ENCODE results near the gene ARMC12. TPM values are rescaled to one million over a fixed set of nuclear protein-coding genes. Genes with fewer than 3 reads are reported as not detected.
A peak's percentile ranks its signal among the peaks of the same experiment; 100 is the strongest.

ARMC12 gene
- total and polyA plus RNA-seq, 2 of the 13 experiments (the other 11 are each of a cell fraction or from before 2014, with no cell fraction given) = 1.3 TPM; not detected in 1

DNA sequence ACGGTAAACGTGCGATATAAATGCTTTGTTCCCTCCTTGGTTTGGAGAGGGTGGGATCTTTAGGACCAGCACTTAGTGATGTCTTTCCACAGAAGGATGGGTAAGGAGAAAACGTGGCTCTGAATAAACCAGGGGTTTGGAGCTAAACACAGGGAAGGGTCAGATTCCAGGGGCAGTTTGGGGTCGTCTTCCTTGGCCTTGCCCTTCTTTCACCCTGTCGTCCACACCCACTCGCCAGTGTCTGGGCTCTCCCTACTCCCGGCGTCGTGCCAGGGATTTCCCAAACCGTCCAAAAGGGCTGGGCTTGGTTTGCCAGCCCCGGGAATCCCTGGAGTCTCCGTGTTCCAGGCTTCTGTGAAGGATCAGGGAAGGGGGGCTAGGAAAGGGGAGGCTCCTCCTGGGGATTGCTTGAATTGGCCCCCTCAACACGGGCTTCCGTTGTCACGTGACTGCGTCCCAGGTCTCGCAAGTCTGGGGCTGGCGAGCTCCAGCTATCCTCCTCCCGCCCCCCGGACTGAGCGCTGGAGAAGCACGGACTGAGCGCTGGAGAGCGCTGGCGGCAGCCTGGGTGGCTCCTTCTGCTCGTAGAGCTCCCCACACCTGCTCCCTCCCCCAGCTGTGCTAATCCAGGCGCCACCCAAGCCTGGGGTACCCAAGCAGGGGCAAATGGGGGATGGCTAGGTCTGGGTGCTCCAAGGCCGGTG is 9.4 kb upstream of the ARMC12 start:
- 2% methylated on average over 17 of the region's 29 CpGs for WGBS (ENCODE audit: low lambda C conversion rate)
- intact Hi-C loops (cut with micrococcal nuclease; ENCODE audit: unreplicated experiment) = no loop called here
- Histone ChIP-seq H4K20me1 (ENCODE audit: insufficient read depth, low read length) (no peaks in the 10 kb centered on the region), H2AFZ (ENCODE audit: low read length) (peak overlapping the region; percentile 49), H3K79me2 (ENCODE audit: insufficient read depth, low read length) (no peaks in the 10 kb centered on the region), H3K4me1 (ENCODE audit: insufficient read depth, low read length) (peaks cover 83% of the 10 kb centered on the region), H3K9ac (ENCODE audit: insufficient read depth, low read depth, low read length) (peak overlapping the region; percentile 66), H3K27me3 (ENCODE audit: control insufficient read depth in 1 of 2, insufficient read depth in 2 of 2, low read length in 2 of 2) (no peaks in the 10 kb centered on the region; a peak in 1 of 5 replicates), H3K4me2 (ENCODE audit: low read depth, low read length) (peak overlapping the region; percentile 100), H3K27ac (ENCODE audit: extremely low read length, insufficient read depth, low read length) (peak overlapping the region; percentile 53), H3K9me3 (ENCODE audit: low read length) (no peaks in the 10 kb centered on the region), H3K36me3 (replicated peaks in 1 of 2; ENCODE audit: control insufficient read depth in 1 of 2, insufficient read depth in 2 of 2, low read length in 2 of 2) (no peaks in the 10 kb centered on the region), H3K4me3 (replicated peaks in 1 of 3; ENCODE audit: insufficient read depth in 1 of 3, low read depth in 2 of 3, low read length in 3 of 3) (peak overlapping the region; percentile 61 to 88 (median 63))
- no peak for FAIRE-seq
- peak; percentile 43 for ATAC-seq
- ChIA-PET POLR2A (interaction anchor here (0.7 to 3.4 kb wide), 4 partner anchors 9 to 125 kb away, joined by 4 to 16 read pairs (median 10); partner anchors contain the start of gene ARMC12), CTCF (ENCODE audit: low intra/inter-chr PET ratio, low total read pairs) (no interaction called here)
- in situ Hi-C loops (cut with HindIII; ENCODE audit: extremely low pct_ligation_motif_present, low pct_unique_long_range_greater_than_20kb) = loop anchor here (5.0 kb wide), 1 partner anchor 40 kb away; the partner anchor contains the start of gene FKBP5
- BruUV-seq (replicated peaks) = no TSS peak
- DNase-seq (ENCODE audit: low spot score) = peak; percentile 65
- TF ChIP-seq, protein P1, sequence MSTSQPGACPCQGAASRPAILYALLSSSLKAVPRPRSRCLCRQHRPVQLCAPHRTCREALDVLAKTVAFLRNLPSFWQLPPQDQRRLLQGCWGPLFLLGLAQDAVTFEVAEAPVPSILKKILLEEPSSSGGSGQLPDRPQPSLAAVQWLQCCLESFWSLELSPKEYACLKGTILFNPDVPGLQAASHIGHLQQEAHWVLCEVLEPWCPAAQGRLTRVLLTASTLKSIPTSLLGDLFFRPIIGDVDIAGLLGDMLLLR (CRISPR knock-in tag; IDR thresholded peaks at IDR 0.05) = no peak
- TF ChIP-seq, protein P2, sequence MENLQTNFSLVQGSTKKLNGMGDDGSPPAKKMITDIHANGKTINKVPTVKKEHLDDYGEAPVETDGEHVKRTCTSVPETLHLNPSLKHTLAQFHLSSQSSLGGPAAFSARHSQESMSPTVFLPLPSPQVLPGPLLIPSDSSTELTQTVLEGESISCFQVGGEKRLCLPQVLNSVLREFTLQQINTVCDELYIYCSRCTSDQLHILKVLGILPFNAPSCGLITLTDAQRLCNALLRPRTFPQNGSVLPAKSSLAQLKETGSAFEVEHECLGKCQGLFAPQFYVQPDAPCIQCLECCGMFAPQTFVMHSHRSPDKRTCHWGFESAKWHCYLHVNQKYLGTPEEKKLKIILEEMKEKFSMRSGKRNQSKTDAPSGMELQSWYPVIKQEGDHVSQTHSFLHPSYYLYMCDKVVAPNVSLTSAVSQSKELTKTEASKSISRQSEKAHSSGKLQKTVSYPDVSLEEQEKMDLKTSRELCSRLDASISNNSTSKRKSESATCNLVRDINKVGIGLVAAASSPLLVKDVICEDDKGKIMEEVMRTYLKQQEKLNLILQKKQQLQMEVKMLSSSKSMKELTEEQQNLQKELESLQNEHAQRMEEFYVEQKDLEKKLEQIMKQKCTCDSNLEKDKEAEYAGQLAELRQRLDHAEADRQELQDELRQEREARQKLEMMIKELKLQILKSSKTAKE (CRISPR knock-in tag; IDR thresholded peaks at IDR 0.05; ENCODE audit: borderline replicate concordance) = no peak
- TF ChIP-seq SP1 (IDR thresholded peaks at IDR 0.05) = no peak
- TF ChIP-seq SP1 (CRISPR knock-in tag; IDR thresholded peaks at IDR 0.05) = no peak
- TF ChIP-seq ZNF883 (CRISPR knock-in tag; IDR thresholded peaks at IDR 0.05; ENCODE audit: not compliant biosample characterization) = peak; percentile 71
- TF ChIP-seq ZNF292 (CRISPR knock-in tag; IDR thresholded peaks at IDR 0.05; ENCODE audit: borderline replicate concordance, low read depth) = peak; percentile 80; the same call in 1 of the 2 replicates
- peak in 1 of 2 experiments; percentile 46; a peak in 1 of 4 replicates for TF ChIP-seq KLF16 (CRISPR knock-in tag; IDR thresholded peaks at IDR 0.05)
- peak; percentile 77 for TF ChIP-seq KDM5B (CRISPR knock-in tag; IDR thresholded peaks at IDR 0.05; ENCODE audit: borderline replicate concordance)
- no peak; the same call in 1 of the 2 replicates for TF ChIP-seq ZC3H4 (CRISPR knock-in tag; IDR thresholded peaks at IDR 0.05; ENCODE audit: borderline replicate concordance)
- 0 out of 2 replicates have a peak, but pooled peaks have one; percentile 58 for TF ChIP-seq ARNTL (CRISPR knock-in tag; IDR thresholded peaks at IDR 0.05)
- no peak for TF ChIP-seq ZIK1 (CRISPR knock-in tag; IDR thresholded peaks at IDR 0.05; ENCODE audit: borderline replicate concordance, low read depth)
- peak; percentile 6; the same call in 1 of the 2 replicates for TF ChIP-seq ZNF768 (CRISPR knock-in tag; IDR thresholded peaks at IDR 0.05)
- 0 out of 2 replicates have a peak, but pooled peaks have one; percentile 6 for TF ChIP-seq NAIF1 (CRISPR knock-in tag; IDR thresholded peaks at IDR 0.05; ENCODE audit: borderline replicate concordance)
- no peak for TF ChIP-seq ZSCAN25 (CRISPR knock-in tag; IDR thresholded peaks at IDR 0.05)
- TF ChIP-seq PCBP1 (IDR thresholded peaks at IDR 0.05; ENCODE audit: borderline replicate concordance, low read depth, low read length) = 0 out of 2 replicates have a peak, but pooled peaks have one; percentile 62
- peak; percentile 79 for TF ChIP-seq ZNF761 (CRISPR knock-in tag; conservative IDR thresholded peaks at IDR 0.05)
- 0 out of 2 replicates have a peak, but pooled peaks have one; percentile 51 for TF ChIP-seq RNF2 (conservative IDR thresholded peaks at IDR 0.05; ENCODE audit: low read depth)
- TF ChIP-seq NFKB2 (CRISPR knock-in tag; IDR thresholded peaks at IDR 0.05; ENCODE audit: borderline replicate concordance) = peak; percentile 10; the same call in 1 of the 2 replicates
- no peak for TF ChIP-seq RORA (CRISPR knock-in tag; IDR thresholded peaks at IDR 0.05)
- peak; percentile 63; the same call in 1 of the 2 replicates for TF ChIP-seq ZNF556 (CRISPR knock-in tag; IDR thresholded peaks at IDR 0.05; ENCODE audit: borderline replicate concordance)

All from HepG2 (cell line).